GM12872 (cell line): ENCODE measurements around the gene NPEPL1.

Experiments used
- TF ChIP-seq, protein P1 (sequence below): IDR thresholded peaks from 3 replicates; pipeline ENCODE4 v1.5.1; 2011; ENCODE audit warnings: low read depth, mild to moderate bottlenecking, low read length, moderate library complexity; ENCODE audit not compliant: insufficient read depth

NPEPL1 gene

DNA sequence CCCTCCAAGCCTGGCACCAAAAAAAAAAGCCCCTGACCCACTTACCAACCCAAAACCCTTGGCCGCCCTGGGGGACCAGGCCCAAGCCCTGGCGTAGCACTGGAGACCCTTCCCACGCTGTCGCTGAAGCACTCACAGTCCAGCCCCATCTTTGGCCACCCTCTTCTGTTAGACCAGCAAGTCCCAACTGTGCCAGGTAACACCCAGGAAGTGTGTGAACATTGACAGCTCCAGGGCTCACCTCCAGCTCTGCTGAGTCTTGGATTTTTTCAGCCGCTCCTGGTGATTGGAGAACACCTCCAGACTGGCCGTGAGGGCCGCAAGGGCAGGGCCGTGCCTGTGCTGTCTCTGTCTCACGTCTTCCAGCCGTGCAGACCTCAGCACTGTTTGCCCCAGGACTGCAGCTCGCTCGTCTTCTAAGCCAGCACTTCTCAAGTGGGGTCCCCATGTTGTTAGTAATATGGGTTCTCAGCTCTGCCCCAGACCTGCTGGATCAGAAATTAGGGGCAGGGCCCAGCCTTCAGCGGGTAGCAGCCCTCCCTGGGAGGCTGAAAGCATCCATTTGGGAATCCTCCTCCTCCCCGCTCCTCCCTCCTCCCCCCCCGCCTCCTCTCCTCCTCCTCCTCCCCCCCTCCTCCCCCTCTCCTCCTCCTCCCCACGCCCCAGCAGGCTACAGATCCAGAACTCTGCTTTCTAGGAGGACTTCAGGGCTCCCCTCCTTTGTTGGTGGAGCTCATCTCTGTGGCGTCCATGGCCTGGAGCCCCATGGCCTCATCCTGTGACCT lies 18.1 kb downstream of the NPEPL1 start:
- TF ChIP-seq, protein P1, sequence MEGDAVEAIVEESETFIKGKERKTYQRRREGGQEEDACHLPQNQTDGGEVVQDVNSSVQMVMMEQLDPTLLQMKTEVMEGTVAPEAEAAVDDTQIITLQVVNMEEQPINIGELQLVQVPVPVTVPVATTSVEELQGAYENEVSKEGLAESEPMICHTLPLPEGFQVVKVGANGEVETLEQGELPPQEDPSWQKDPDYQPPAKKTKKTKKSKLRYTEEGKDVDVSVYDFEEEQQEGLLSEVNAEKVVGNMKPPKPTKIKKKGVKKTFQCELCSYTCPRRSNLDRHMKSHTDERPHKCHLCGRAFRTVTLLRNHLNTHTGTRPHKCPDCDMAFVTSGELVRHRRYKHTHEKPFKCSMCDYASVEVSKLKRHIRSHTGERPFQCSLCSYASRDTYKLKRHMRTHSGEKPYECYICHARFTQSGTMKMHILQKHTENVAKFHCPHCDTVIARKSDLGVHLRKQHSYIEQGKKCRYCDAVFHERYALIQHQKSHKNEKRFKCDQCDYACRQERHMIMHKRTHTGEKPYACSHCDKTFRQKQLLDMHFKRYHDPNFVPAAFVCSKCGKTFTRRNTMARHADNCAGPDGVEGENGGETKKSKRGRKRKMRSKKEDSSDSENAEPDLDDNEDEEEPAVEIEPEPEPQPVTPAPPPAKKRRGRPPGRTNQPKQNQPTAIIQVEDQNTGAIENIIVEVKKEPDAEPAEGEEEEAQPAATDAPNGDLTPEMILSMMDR: no peak

DNA sequence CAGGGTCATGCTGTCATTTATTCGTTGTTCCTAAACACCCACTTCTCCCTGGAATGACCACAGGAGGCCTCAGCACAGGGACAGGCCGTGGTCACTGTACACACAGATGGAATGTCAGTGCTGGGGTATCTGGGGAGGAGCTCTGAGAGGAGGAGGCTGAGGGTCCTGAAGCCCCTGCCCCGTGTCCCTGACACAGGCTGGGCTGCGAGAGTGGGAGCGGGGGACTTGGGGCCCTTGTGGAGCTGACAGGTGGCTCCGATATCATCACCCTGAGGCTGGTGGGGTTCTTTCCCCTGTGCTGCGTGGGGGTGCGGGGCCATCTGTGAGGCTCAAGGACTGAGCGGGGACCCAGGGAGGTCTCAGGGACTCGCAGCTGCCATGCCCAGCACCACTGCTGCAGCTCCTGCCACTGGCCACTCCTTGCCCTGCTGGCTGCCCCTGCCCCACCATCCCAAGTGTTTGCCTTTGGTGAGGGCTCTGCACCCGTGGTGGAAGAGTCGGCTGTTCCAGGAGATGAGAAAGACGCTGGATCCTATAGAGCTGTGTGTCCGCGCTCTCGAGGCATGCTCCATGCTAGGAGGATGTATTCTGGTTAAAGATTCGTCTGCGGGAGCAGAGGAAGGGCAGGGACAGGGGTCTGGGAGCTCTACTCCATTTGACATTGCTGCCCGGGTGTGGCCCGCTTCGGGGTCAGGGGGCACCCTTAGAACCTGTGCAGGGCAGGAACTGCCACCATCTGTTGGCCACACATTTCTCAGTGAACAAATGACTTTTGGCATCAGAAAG lies 18.9 kb downstream of the NPEPL1 start:
- TF ChIP-seq, protein P1: no peak

DNA sequence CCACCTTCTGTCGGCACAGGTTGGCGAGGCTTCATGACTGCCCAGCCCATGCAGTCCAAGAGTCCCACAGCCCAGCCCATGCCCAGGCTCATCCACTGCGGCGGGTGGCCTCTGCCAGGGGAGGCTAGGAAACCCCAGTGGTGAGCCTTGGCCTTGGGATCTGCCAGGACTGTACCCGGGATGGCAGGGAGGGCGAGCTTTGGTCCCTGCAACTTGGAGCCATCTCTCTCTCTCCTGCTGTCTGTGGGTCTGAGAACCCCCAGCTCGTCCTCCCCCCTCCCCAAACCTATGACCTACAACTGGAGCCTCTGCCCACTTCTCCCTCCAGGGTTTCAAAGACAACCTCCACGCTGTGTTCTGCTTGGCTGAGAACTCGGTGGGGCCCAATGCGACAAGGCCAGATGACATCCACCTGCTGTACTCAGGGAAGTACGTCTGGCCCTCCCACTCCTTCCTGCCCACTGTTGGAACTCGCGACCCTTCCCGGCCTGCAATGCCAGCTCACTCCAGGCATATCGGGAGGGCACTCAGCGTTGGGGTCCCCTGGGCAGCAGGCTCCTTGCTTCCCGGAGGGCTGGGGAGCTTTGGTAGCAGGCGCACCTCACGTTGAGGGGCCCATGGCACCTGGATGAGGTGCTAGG lies 19.7 kb downstream of the NPEPL1 start:
- TF ChIP-seq, protein P1: no peak

DNA sequence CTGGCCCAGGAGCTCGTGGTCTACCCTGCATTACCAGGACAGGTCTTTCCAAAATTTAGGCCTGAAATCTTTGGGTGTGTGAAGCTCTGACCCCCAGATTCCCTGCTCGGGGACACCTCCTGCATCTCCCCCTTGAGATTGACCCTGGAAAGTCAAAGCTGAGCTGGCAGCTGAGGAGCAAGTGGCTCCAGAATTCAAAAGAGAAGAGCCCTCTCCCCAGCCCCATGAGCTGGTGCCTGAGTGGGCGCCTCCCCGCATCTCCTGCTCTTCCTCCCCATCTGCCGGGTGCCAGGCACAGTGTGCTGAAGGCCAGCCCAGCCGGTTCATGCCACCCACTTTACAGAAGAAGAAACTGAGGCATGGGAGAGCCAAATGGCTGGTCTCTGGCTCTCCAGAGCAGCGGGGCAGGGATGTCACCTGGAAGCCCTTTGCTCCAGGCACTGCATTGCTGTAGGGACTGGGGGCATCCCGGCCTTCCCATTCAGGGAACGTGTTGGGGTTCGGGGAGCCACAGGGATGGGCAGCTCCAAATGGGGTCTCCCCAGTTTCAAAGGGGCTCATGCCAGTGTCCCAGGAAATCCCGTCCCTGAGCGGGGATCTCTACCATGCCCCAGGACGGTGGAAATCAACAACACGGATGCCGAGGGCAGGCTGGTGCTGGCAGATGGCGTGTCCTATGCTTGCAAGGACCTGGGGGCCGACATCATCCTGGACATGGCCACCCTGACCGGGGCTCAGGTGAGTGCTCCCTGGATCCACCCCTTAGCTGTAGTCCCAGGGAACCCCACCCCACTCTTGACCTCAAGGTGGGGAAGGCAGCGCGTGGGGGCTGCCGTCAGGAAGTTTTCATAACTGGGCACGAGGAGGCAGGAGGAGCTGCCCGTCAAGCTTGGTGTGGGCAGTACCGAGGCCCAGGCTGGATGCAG lies 20.5 kb downstream of the NPEPL1 start:
- TF ChIP-seq, protein P1: no peak

DNA sequence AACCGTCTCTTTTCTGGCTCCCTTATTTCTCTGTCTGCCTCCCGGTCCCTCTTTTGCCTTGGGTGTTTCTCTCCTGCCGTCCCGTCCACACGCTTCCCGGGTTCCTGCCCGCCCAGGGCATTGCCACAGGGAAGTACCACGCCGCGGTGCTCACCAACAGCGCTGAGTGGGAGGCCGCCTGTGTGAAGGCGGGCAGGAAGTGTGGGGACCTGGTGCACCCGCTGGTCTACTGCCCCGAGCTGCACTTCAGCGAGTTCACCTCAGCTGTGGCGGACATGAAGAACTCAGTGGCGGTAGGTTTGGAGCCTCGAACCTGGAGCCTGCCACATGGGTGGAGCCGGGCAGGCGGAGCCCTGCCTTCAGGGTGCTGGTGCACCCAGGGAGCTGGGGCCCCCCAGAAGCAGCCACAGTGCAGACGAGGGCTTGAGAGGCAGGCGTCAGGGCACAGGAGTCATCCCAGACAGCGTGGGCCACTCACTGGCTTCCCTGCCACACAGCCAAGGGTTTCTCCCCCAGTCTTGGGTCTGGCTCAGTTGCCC lies 21.3 kb downstream of the NPEPL1 start:
- TF ChIP-seq, protein P1: no peak

DNA sequence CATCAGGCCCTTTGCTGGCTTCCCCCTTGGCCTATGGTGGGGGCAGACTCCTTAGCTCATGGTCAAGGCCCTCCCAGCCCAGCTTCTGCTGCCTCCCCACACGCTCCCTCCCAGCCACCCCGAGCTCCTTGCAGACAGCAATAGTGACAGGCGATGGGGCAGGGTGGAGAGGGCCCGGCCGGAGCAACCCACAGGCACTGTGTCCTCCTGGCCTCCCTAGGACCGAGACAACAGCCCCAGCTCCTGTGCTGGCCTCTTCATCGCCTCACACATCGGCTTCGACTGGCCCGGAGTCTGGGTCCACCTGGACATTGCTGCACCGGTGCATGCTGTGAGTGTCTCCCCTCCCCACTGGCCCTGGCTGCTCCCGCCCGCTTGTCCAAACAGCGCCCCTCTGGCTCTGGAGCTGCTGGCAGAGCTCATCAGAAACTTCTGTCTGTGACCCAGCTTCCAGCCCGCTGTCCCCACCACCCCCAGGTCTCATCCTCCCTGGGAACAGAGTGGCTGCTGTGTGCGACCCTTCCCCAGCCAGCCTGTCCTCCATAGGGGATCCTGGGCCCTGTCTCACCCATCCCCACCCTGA lies 21.8 kb downstream of the NPEPL1 start:
- TF ChIP-seq, protein P1: no peak
